Camera-type eye (tissue), 1 donor: ENCODE measurements around the gene WNT10A. TPM values are rescaled to one million over a fixed set of nuclear protein-coding genes. Genes with fewer than 3 reads are reported as not detected.

Source experiments
- total RNA-seq: library from RNA; depleted of rRNA; stranded (reverse); fragments of >200 nt; gene quantifications from one replicate; pipeline ENCODE4 v1.2.3, GENCODE V29; 2014

Gene WNT10A
- total RNA-seq, result 8.1 TPM

GRCh38 chr2:218880102-218880858 lies at the start of gene WNT10A:
Gene WNT10A, plus strand, starts transcription at chr2:218880852. Its CDS starts 144 bp downstream, at chr2:218880996.

GRCh38 chr2:218831378-218831990 lies 49.2 kb upstream of the WNT10A start, which contains the start of gene PRKAG3:
Gene PRKAG3, minus strand, starts transcription at chr2:218831803.

GRCh38 chr2:218859556-218859987 lies 21.1 kb upstream of the WNT10A start, which contains the start of gene WNT6:
Gene WNT6, plus strand, starts transcription at chr2:218859805. Its CDS starts 233 bp downstream, at chr2:218860038.

Other genes starting within 250 kb of the WNT10A start
- 21.8 TPM for gene ZNF142, start 221.2 kb upstream of the WNT10A start, total RNA-seq
- 30.0 TPM for gene BCS1L, start 221.2 kb upstream of the WNT10A start, total RNA-seq
- 11.7 TPM for gene RNF25, start 208.8 kb upstream of the WNT10A start, total RNA-seq
- 47.2 TPM for gene STK36, start 208.8 kb upstream of the WNT10A start, total RNA-seq
- gene TTLL4, start 170.0 kb upstream of the WNT10A start, total RNA-seq, result 78.3 TPM
- gene CYP27A1, start 98.7 kb upstream of the WNT10A start, total RNA-seq, result 30.0 TPM
- 1.5 TPM for gene PRKAG3, start 49.0 kb upstream of the WNT10A start, total RNA-seq
- gene WNT6, start 21.0 kb upstream of the WNT10A start, total RNA-seq, result 1.0 TPM
- gene CDK5R2, start 78.8 kb downstream of the WNT10A start, total RNA-seq, result 16.2 TPM
- gene FEV, start 104.3 kb downstream of the WNT10A start, total RNA-seq, result not detected
- gene CRYBA2, start 112.6 kb downstream of the WNT10A start, total RNA-seq, result 1,526 TPM
- gene CFAP65, start 160.7 kb downstream of the WNT10A start, total RNA-seq, result not detected
- gene IHH, start 180.1 kb downstream of the WNT10A start, total RNA-seq, result 3.8 TPM